Measurements from ENCODE around the gene LRRC31. TPM values are rescaled to one million over a fixed set of nuclear protein-coding genes. Genes with fewer than 3 reads are reported as not detected.

The LRRC31 gene
- polyA plus RNA-seq, 1 of the 3 experiments (the other 2 are of a cell fraction), result not detected

GRCh38 chr3:169857811-169858210 lies 11.9 kb downstream of the LRRC31 start:
- WGBS (ENCODE audit: low lambda C conversion rate), result 72% methylated on average over 2 of the region's 2 CpGs
- no peak for TF ChIP-seq USF1 (IDR thresholded peaks at IDR 0.05; ENCODE audit: borderline replicate concordance, low read depth)
- TF ChIP-seq CTCF (IDR thresholded peaks at IDR 0.05), result no peak
- POLR2A ChIA-PET, result no interaction called here

GRCh38 chr3:169855514-169855913 lies 14.2 kb downstream of the LRRC31 start:
- no peaks in the 10 kb centered on the region for H3F3A ChIP-seq (replicated peaks; ENCODE audit: insufficient read depth)
- no peak overlapping the region for H3K27ac ChIP-seq (ENCODE audit: low read depth in 2 of 2, low read length in 1 of 2)
- no peaks in the 10 kb centered on the region for H3K9me3 ChIP-seq
- H3K4me1 ChIP-seq (ENCODE audit: control insufficient read depth in 1 of 2, insufficient read depth in 2 of 2, low read depth in 1 of 2, low read length in 1 of 2), result no peaks in the 10 kb centered on the region
- WGBS (ENCODE audit: low lambda C conversion rate), result 80% methylated on average over 3 of the region's 3 CpGs
- ChIA-PET POLR2A (no interaction called here), CTCF (no interaction called here)
- no peak overlapping the region for H3K4me3 ChIP-seq (ENCODE audit: low read depth in 2 of 2, low read length in 1 of 2)
- H3K9me2 ChIP-seq, result no peaks in the 10 kb centered on the region
- H3K4me2 ChIP-seq, result no peak overlapping the region
- TF ChIP-seq MAX (IDR thresholded peaks at IDR 0.05; ENCODE audit: low read depth) (no peak), EZH2phosphoT487 (IDR thresholded peaks at IDR 0.05; ENCODE audit: borderline replicate concordance, low read depth) (no peak), FOXM1 (IDR thresholded peaks at IDR 0.05; ENCODE audit: low read depth) (no peak), RAD21 (IDR thresholded peaks at IDR 0.05; ENCODE audit: low read length) (no peak), TAF1 (IDR thresholded peaks at IDR 0.05; ENCODE audit: borderline replicate concordance, low read depth, low read length) (no peak)
- no peaks in the 10 kb centered on the region; the same call in 1 of the 2 replicates for H3K27me3 ChIP-seq (ENCODE audit: insufficient read depth)
- H4K20me1 ChIP-seq (ENCODE audit: insufficient read depth), result no peaks in the 10 kb centered on the region
- H2AFZ ChIP-seq (ENCODE audit: low read depth), result no peak overlapping the region
- no peaks in the 10 kb centered on the region for H3K79me2 ChIP-seq (ENCODE audit: insufficient read depth)
- no peak for DNase-seq
- no peak overlapping the region for H3K9ac ChIP-seq
- H3K36me3 ChIP-seq (replicated peaks in 1 of 2; ENCODE audit: control insufficient read depth in 1 of 2, insufficient read depth in 2 of 2, low read length in 1 of 2), result no peaks in the 10 kb centered on the region

More at GRCh38 chr3:169857811-169858210, 11.9 kb downstream of the LRRC31 start:
- no peaks in the 10 kb centered on the region for H3K9me3 ChIP-seq
- H3K36me3 ChIP-seq (replicated peaks in 1 of 2; ENCODE audit: control insufficient read depth in 1 of 2, insufficient read depth in 2 of 2, low read length in 1 of 2), result no peaks in the 10 kb centered on the region
- no peaks in the 10 kb centered on the region for H3K79me2 ChIP-seq (ENCODE audit: insufficient read depth)
- H3K9ac ChIP-seq, result no peak overlapping the region
- no peak for DNase-seq
- no peak overlapping the region for H3K27ac ChIP-seq (ENCODE audit: low read depth in 2 of 2, low read length in 1 of 2)
- no peaks in the 10 kb centered on the region for H3K4me1 ChIP-seq (ENCODE audit: control insufficient read depth in 1 of 2, insufficient read depth in 2 of 2, low read depth in 1 of 2, low read length in 1 of 2)
- H3K4me3 ChIP-seq (ENCODE audit: low read depth in 2 of 2, low read length in 1 of 2), result no peak overlapping the region
- H3K27me3 ChIP-seq (ENCODE audit: insufficient read depth), result no peaks in the 10 kb centered on the region
- H2AFZ ChIP-seq (ENCODE audit: low read depth), result no peak overlapping the region
- H3F3A ChIP-seq (replicated peaks; ENCODE audit: insufficient read depth), result no peaks in the 10 kb centered on the region
- H3K4me2 ChIP-seq, result no peak overlapping the region
- no peaks in the 10 kb centered on the region for H4K20me1 ChIP-seq (ENCODE audit: insufficient read depth)
- CTCF ChIA-PET, result interaction anchor here (1.8 kb wide), 1 partner anchor 109 kb away, joined by 6 read pairs; the partner anchor contains the start of gene SEC62
- no peaks in the 10 kb centered on the region for H3K9me2 ChIP-seq

GRCh38 chr3:169850618-169851017 lies 19.1 kb downstream of the LRRC31 start:
- no peak for DNase-seq
- Histone ChIP-seq H3K9me2 (no peaks in the 10 kb centered on the region), H3K27me3 (ENCODE audit: insufficient read depth) (no peaks in the 10 kb centered on the region; the same call in 1 of the 2 replicates), H3K4me1 (ENCODE audit: control insufficient read depth in 1 of 2, insufficient read depth in 2 of 2, low read depth in 1 of 2, low read length in 1 of 2) (no peaks in the 10 kb centered on the region), H3K9me3 (no peaks in the 10 kb centered on the region), H3K27ac (ENCODE audit: low read depth in 2 of 2, low read length in 1 of 2) (no peak overlapping the region), H3F3A (replicated peaks; ENCODE audit: insufficient read depth) (no peaks in the 10 kb centered on the region), H3K9ac (no peak overlapping the region), H3K4me2 (no peak overlapping the region), H4K20me1 (ENCODE audit: insufficient read depth) (no peaks in the 10 kb centered on the region), H2AFZ (ENCODE audit: low read depth) (no peak overlapping the region), H3K79me2 (ENCODE audit: insufficient read depth) (no peaks in the 10 kb centered on the region), H3K36me3 (replicated peaks in 1 of 2; ENCODE audit: control insufficient read depth in 1 of 2, insufficient read depth in 2 of 2, low read length in 1 of 2) (no peaks in the 10 kb centered on the region), H3K4me3 (ENCODE audit: low read depth in 2 of 2, low read length in 1 of 2) (no peak overlapping the region)
- ChIA-PET POLR2A (no interaction called here), CTCF (no interaction called here)
- TF ChIP-seq RXRA (IDR thresholded peaks at IDR 0.05; ENCODE audit: borderline replicate concordance, low read depth) (no peak), CHD2 (IDR thresholded peaks at IDR 0.05; ENCODE audit: low read length, partially characterized antibody) (no peak), GABPA (IDR thresholded peaks at IDR 0.05; ENCODE audit: low read depth) (no peak), FOXM1 (IDR thresholded peaks at IDR 0.05; ENCODE audit: low read depth) (no peak), SMC3 (IDR thresholded peaks at IDR 0.05; ENCODE audit: low read depth, low read length) (no peak), ZBTB33 (IDR thresholded peaks at IDR 0.05; ENCODE audit: borderline replicate concordance, low read depth) (no peak), USF2 (IDR thresholded peaks at IDR 0.05; ENCODE audit: borderline replicate concordance, low read depth, low read length) (no peak)

All from SK-N-SH (cell line).